ENCODE results near the gene ELAC2.

The ELAC2 gene

DNA sequence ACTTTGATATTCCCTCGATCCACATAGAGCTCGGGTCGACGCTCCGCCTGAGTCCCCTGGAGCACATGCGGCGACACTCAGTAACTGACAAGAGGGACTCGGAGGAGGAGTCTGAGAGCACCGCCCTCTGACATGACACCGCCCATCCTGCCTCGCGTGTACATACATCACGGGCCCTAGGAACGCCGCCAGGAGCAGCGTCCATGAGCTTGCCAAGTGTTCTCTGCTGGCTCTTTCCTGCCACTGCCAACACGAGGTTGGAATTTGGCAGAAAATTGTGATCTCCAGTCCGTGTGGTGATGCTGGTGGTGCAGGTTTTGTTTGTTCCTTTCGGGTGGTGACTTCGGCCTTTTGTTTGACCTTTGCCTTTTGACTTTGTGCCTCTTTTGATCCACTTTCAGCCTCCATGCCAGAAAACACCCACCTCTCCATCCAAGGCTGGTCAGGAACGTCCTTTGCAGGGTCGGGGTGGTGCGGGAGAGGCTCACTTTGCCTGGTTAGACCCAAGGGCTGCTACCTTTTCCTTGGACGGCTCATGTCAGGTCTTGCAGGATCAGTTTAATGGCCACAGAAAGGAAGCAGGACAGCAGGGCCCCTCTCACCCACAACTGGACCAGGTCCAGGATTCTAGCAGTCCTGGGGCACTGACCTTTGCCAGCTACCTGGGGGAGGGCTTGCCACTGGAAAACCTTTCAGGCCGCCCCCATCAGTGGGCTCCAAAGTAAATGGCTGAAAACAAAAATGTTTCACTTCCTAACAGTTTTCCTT, 27.6 kb downstream of the ELAC2 start:
- POLR2A ChIA-PET, result no interaction called here
- DNase-seq (ENCODE audit: low read depth, low spot score), result no peak
- H3K4me3 ChIP-seq (ENCODE audit: low read depth, low read length), result no peak overlapping the region
- TF ChIP-seq, protein P1, sequence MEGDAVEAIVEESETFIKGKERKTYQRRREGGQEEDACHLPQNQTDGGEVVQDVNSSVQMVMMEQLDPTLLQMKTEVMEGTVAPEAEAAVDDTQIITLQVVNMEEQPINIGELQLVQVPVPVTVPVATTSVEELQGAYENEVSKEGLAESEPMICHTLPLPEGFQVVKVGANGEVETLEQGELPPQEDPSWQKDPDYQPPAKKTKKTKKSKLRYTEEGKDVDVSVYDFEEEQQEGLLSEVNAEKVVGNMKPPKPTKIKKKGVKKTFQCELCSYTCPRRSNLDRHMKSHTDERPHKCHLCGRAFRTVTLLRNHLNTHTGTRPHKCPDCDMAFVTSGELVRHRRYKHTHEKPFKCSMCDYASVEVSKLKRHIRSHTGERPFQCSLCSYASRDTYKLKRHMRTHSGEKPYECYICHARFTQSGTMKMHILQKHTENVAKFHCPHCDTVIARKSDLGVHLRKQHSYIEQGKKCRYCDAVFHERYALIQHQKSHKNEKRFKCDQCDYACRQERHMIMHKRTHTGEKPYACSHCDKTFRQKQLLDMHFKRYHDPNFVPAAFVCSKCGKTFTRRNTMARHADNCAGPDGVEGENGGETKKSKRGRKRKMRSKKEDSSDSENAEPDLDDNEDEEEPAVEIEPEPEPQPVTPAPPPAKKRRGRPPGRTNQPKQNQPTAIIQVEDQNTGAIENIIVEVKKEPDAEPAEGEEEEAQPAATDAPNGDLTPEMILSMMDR (IDR thresholded peaks at IDR 0.05; ENCODE audit: insufficient read depth, low read length, missing control alignments), result no peak
- CTCF ChIA-PET, result interaction anchor here (9.6 kb wide), 1 partner anchor 13 kb away, joined by 69 read pairs; no protein-coding TSS in a partner anchor

DNA sequence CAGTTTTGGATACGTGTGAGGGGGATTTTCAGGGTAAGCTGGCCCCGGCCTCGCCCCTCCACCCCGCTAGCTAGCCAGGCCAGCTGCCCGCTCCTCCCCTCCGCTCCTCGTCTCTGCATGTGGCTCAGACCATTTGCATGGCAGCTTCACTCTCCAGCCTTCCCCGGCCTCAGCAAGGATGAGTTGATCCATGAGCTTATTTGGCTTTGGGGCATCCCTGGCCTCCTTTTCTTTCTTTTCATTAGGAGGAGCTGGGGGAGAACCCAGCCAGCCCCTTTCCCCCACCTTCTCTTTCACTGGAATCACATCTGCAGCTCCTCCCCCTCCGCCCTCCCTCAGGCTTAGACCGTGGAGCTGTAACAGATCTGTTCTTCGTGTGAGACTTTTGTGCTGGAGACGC, 30.7 kb downstream of the ELAC2 start:
- TF ChIP-seq, protein P1 (IDR thresholded peaks at IDR 0.05; ENCODE audit: insufficient read depth, low read length, missing control alignments), result no peak
- no peak overlapping the region for H3K4me3 ChIP-seq (ENCODE audit: low read depth, low read length)
- ChIA-PET CTCF (interaction anchor here (9.6 kb wide), 1 partner anchor 16 kb away, joined by 69 read pairs; no protein-coding TSS in a partner anchor), POLR2A (interaction anchor here (0.6 to 0.7 kb wide), 2 partner anchors 216 to 852 kb away, joined by 3 read pairs; no protein-coding TSS in a partner anchor)
- DNase-seq (ENCODE audit: low read depth, low spot score), result no peak

DNA sequence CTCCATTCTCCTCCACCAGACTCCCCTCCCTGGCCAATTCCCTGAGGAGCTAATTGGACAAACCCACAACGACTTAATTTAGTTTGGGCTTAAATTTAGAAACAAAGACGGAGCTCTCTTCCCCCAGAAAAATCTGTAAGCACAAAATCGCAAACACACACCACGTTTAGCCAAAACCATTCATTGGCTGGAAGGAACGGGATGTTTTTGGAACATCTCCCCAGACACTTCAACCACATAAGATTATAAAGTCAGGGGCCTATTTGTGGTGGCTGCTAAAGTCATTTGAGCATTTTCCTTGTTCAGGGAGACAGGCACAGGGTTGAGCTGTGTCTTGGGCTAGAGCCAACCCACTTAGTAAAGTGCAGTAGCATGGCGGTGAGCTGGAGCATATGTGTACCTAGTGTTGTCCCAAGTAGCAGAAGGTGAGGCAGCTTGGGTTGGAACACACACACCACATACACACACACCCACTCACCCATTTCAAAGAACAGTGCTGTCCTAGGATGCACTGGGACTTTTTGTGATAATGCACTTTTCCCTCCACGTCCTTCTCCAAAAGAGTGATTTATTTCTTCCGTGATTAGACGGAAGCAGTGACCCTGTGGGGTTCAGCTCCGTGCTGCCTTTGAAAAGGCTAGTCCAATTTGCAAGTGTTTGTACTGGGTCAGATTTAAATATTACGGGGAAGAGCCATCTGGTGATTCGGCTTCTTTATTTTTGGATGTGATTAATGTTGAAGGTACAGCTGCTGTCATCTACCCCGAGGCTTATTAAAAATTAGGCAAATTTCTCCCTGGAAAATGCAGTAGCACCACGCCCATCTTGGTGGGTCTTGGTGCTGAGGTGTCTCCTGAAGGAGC, 32.2 kb downstream of the ELAC2 start:
- TF ChIP-seq, protein P1 (IDR thresholded peaks at IDR 0.05; ENCODE audit: insufficient read depth, low read length, missing control alignments), result no peak
- POLR2A ChIA-PET, result no interaction called here
- H3K4me3 ChIP-seq (ENCODE audit: low read depth, low read length), result no peak overlapping the region
- CTCF ChIA-PET, result interaction anchor here (1.1 to 2.1 kb wide), 4 partner anchors 12 to 805 kb away, joined by 3 to 20 read pairs (median 6); no protein-coding TSS in a partner anchor
- no peak for DNase-seq (ENCODE audit: low read depth, low spot score)

DNA sequence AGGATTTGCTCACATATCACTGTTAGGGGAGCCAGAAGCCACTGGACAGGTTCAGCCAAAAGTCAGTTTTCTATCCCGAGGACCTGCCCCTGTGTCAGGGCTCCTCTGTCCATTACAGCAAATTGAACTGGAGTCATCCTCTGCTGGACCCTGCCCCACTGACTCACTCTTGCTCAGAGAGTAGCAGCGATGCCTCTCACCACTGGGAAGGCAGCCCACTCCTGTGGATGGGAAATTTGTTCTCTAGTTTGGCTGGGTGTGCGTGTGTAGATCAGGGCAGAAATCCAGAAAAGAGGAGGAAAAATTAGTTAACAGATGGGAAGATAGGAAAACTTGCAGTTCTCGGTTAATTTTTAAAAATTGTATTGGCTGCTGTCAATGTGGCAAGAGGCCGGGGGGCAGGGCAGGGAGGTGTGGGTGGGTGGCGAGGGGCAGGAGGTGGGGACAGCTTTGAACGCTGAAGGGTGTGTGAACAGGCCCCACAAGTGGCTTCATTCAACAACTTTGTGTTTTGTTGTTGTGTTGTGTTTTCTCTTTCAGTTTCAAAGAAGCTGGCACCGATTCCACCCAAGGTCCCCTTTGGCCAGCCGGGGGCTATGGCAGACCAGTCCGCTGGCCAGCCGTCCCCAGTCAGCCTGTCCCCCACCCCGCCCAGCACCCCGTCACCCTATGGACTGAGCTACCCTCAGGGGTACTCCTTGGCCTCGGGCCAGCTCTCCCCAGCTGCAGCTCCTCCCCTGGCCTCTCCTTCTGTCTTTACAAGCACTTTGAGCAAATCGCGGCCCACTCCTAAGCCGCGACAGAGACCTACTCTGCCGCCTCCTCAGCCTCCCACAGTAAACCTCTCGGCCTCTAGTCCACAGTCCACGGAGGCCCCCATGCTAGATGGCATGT, 33.6 kb downstream of the ELAC2 start:
- CTCF ChIA-PET, result interaction anchor here (0.8 to 2.1 kb wide), 4 partner anchors 19 to 803 kb away, joined by 3 to 20 read pairs (median 4); no protein-coding TSS in a partner anchor
- no peak overlapping the region for H3K4me3 ChIP-seq (ENCODE audit: low read depth, low read length)
- POLR2A ChIA-PET, result interaction anchor here (0.6 kb wide), 1 partner anchor 12 kb away, joined by 3 read pairs; no protein-coding TSS in a partner anchor
- peak; percentile 59 for DNase-seq (ENCODE audit: low read depth, low spot score)
- TF ChIP-seq, protein P1 (IDR thresholded peaks at IDR 0.05; ENCODE audit: insufficient read depth, low read length, missing control alignments), result no peak

GRCh38 chr17:12982224-12982623, 35.6 kb downstream of the ELAC2 start:
- no peak for DNase-seq (ENCODE audit: low read depth, low spot score)
- H3K4me3 ChIP-seq (ENCODE audit: low read depth, low read length), result no peak overlapping the region
- ChIA-PET POLR2A (no interaction called here), CTCF (interaction anchor here (1.2 to 1.3 kb wide), 2 partner anchors 20 to 24 kb away, joined by 3 read pairs; no protein-coding TSS in a partner anchor)
- TF ChIP-seq, protein P1 (IDR thresholded peaks at IDR 0.05; ENCODE audit: insufficient read depth, low read length, missing control alignments), result no peak

Data from AG04449 (cell line).